ENCODE measurements around the gene COL2A1.

The COL2A1 gene

DNA sequence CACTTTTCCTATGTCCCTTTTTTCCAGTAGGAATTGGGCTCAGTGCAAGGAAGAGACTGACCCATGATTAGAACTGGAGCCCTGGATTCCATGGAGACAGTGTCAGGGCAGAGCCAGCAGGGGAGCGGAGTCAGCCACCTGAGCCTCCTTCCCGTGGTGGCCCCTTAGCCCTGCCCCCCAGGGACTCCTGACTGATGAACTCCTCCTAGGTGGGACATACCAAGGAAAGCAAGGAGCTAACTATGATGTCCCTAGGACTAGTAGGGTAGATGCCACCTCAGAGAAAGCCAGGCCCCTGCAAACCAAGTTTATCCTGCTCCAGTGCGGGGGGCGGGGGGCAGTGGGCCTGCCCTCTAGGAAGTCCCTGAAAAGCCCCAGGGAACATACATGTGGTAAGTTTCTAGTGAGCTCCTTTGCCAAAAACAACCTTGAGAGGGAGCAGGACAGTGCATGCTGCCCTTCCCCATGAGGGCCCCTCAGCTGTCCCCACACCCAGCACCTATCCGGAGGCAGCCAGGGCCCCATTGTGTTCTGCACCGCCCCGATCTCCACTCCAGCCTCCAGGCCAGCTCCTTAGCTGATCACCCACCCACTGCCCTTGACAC, 6.2 kb upstream of the COL2A1 start:
- DNase-seq, result no peak

- DNase-seq, result no peak
These were observed 5.2 kb upstream of the COL2A1 start for GRCh38 chr12:48009471-48009870.

GRCh38 chr12:48008950-48009349, 4.7 kb upstream of the COL2A1 start:
- DNase-seq, result no peak

DNA sequence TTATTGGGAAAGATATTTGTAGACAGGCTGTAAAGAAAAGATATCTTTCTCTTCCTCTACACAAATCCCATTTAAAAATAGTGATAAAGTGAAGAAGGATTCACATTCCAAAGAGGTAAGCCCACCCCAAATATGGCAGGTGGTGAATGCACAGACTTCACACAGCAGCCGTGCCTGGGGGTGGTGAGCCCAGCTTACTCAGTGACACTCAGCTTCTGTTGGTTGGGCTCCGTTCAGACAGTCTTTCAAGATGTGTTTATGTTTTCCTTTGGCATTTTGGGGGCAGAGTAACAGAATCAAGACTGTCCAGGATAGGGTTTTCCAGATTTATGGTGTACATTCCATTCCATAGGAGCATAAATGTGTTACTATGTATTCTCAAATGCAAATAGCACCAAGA, 4.1 kb upstream of the COL2A1 start:
- DNase-seq, result no peak

GRCh38 chr12:48007206-48007605, 2.9 kb upstream of the COL2A1 start:
- DNase-seq, result no peak

GRCh38 chr12:48005750-48006021, 1.4 kb upstream of the COL2A1 start:
- no peak for DNase-seq

- DNase-seq, result no peak
These were observed 899 bp upstream of the COL2A1 start for GRCh38 chr12:48005001-48005749.

GRCh38 chr12:48003226-48004052, 837 bp downstream of the COL2A1 start:
- no peak for DNase-seq

GRCh38 chr12:48002773-48003218, 1.5 kb downstream of the COL2A1 start:
- DNase-seq, result no peak

DNA sequence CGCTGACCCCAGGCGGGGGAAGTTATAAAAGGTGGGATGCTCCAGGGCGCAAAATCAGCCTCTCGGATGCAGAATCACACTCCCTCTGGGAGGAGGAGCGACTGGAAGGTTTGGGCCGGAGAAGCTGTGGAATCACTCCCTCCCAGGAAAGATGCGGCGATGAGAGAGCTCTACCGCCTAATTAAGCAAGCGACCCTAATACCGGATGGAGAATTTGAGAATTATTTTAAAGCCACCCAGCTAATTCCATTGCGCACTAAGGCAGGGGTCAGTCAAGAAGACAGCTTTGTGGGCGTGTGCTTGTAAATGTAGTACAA, 1.9 kb downstream of the COL2A1 start:
- DNase-seq, result no peak

DNA sequence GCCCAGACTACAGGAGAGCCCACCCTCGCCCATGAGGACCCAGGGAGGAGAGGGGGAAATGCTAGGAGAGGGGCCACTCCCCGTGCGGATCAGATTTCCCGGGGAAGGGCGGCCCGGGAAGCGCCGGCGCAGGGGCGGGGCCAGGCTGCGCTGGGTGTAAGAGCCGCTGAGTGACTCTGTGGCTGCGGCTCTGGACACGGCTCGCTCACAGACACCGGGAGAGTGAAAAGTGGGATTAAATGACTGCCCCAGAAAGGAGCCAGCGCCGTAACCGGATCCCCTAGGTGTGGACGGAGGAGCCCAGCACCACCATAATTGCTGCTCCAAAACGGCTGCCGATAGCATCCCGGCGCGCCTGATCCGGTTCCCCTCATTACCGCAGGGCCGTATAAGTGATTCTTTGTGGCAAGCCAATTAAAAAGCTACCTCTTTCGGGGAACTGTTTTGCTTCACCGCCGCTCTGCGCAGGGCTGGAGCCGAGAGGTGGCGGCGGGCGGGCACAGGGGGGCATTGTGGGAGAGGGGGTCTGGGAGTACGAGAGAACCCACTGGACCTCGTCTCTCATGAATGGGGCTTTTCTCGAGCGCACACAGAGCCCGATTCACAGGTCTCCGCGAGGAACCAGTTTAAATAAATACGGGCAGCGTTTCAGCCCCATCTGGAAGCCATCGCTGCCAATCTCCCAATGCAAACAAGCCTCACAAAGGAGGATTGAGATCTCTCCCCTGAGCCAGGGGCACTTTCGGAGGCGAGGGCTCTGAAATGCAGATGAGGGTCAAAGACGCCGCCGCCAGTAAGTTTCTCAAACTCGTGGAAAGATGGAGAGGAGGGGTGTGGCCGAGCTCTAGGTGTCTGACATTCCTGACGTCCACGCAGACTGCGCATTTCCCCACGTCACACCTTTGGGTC, 2.5 kb downstream of the COL2A1 start:
- DNase-seq, result peak; percentile 39

DNA sequence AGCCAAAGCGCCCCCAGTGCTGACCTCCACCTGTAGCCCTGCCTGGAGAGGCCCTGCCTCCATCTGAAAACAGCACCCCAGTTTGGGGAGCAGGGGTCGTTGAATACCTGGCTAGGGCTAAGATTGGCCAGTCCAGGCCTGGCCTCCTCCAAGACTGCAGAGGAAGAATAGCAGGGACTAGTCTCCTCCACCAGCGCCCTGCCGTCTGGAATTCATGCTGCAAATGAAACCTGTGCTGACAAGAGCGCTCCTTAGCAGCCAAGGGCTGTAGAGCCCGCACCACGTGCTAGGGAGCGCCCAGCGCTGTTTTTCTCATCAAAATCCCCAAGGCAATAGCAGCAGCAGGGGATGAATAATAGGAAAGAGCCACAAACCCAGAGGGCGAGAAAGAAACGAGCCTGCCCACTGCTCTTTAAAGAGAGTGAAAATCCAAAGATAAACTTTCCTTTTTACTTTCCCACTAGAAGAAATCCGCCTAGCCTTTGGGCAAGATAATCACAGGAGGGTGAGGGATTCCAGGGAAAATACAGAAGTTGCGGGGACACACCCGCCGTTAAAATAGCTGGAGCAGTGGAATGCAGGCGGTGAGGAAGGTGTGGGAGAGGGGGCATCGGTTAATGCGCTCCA, 3.3 kb downstream of the COL2A1 start:
- DNase-seq, result peak; percentile 65

DNA sequence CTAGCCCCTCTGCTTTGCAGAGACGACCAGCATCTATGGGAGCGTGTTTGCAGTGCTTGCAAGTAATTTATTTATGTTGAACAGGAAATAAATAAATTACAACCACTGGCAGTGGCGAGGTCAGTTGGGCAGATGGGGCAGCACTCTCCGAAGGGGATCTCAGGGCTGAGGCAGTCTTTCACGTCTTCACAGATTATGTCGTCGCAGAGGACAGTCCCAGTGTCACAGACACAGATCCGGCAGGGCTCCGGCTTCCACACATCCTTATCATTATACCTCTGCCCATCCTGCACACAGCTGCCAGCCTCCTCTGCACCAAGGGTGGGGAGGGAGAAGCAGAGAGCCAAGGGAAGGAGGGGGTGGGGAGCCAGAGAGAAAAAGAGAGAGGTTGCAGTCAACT, 4.5 kb downstream of the COL2A1 start:
- no peak for DNase-seq

- no peak for DNase-seq
These were observed 7.0 kb downstream of the COL2A1 start for GRCh38 chr12:47997321-47997720.

GRCh38 chr12:47995981-47996401, 8.3 kb downstream of the COL2A1 start:
- DNase-seq, result no peak

- DNase-seq, result no peak
These were observed 10.8 kb downstream of the COL2A1 start for GRCh38 chr12:47993491-47993890.

DNA sequence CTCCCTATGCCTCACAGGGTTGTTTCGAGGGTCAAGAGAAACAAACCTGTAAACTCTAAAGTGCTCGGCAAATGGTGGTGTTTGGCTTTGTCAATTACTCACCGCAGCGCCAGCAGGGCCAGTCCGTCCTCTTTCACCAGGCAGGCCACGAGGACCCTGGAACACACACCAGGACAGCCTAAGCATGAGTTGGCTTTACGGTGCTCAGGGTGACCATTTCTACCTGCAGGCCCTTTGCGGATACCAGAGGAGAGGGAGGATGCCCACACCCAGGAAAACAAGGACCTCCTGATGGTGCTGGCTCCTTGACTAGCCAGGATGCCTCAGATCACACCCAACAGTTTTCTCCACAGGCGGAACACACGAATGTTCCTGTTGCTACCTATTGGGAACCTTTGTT, 11.5 kb downstream of the COL2A1 start:
- DNase-seq, result no peak

- no peak for DNase-seq
These were observed 12.9 kb downstream of the COL2A1 start for GRCh38 chr12:47991106-47992061.

GRCh38 chr12:47990351-47991105, 13.7 kb downstream of the COL2A1 start:
- peak; percentile 16 for DNase-seq

DNA sequence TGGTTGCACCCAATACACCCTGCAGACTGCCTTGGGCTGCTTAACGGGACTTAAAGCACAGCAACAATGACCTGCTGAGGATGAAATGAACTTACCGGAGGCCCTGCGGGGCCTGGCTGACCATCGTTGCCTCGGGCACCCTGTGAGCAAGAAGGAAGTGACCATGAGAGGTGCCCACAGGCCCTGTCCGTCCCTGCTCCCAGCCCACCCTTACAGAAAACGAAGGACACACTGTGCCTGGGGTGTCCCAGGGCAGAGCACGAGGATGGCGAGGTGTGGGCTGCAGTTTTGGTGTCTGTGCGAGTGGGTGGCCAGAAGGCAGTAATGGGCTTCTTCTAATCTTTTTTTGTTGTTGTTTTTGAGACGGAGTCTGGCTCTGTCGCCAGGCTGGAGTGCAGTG, 14.6 kb downstream of the COL2A1 start:
- no peak for DNase-seq

- no peak for DNase-seq
These were observed 15.3 kb downstream of the COL2A1 start for GRCh38 chr12:47989023-47989417.
